Ammon's horn (tissue), 1 donor: Measurements from ENCODE around the gene RNF217.

Experiments
- DNase-seq: peaks from one replicate; pipeline ENCODE4 v3.0.0-alpha.2; 2016; ENCODE audit warnings: low spot score

RNF217 gene

GRCh38 chr6:124989136-124989983, 27.1 kb downstream of the RNF217 start:
- DNase-seq = no peak

- DNase-seq = no peak
Observed at GRCh38 chr6:124990988-124991387, 28.8 kb downstream of the RNF217 start.

GRCh38 chr6:124991764-124992295, 29.6 kb downstream of the RNF217 start:
- DNase-seq = no peak

- no peak for DNase-seq
Observed at GRCh38 chr6:124993327-124993726, 31.1 kb downstream of the RNF217 start.

GRCh38 chr6:124994648-124995047, 32.4 kb downstream of the RNF217 start:
- no peak for DNase-seq

GRCh38 chr6:124995131-124995530, 32.9 kb downstream of the RNF217 start:
- no peak for DNase-seq

GRCh38 chr6:124995645-124996325, 33.5 kb downstream of the RNF217 start:
- no peak for DNase-seq

GRCh38 chr6:124996411-124996810, 34.2 kb downstream of the RNF217 start:
- no peak for DNase-seq

- DNase-seq = no peak
Observed at GRCh38 chr6:124997196-124997875, 35.1 kb downstream of the RNF217 start.

- no peak for DNase-seq
Observed at GRCh38 chr6:124999105-124999764, 37.0 kb downstream of the RNF217 start.

- peak; percentile 13 for DNase-seq
Observed at GRCh38 chr6:125001684-125002405, 39.6 kb downstream of the RNF217 start.

- DNase-seq = no peak
Observed at GRCh38 chr6:125002406-125002741, 40.1 kb downstream of the RNF217 start.

- DNase-seq = no peak
Observed at GRCh38 chr6:125003070-125003469, 40.8 kb downstream of the RNF217 start.

- no peak for DNase-seq
Observed at GRCh38 chr6:125004198-125004597, 42.0 kb downstream of the RNF217 start.

GRCh38 chr6:125004797-125005595, 42.8 kb downstream of the RNF217 start:
- DNase-seq = no peak

GRCh38 chr6:125008261-125008703, 46.0 kb downstream of the RNF217 start:
- DNase-seq = no peak

- DNase-seq = no peak
Observed at GRCh38 chr6:125008957-125009356, 46.7 kb downstream of the RNF217 start.

GRCh38 chr6:125009578-125009977, 47.3 kb downstream of the RNF217 start:
- DNase-seq = no peak

- no peak for DNase-seq
Observed at GRCh38 chr6:125013938-125014660, 51.9 kb downstream of the RNF217 start.

GRCh38 chr6:125014661-125014957, 52.4 kb downstream of the RNF217 start:
- DNase-seq = no peak
